WERI-Rb-1 (cell line): ENCODE results near the gene SPPL2A.

Experiments
- DNase-seq: peaks from one replicate; pipeline ENCODE4 v3.0.0-alpha.2; 2020
- H3K27ac ChIP-seq: fragments of 250-450 bp; sonication (Bioruptor Pico); 2 replicates; pipeline ENCODE4 v1.5.1; 2020; ENCODE audit warnings: mild to moderate bottlenecking, moderate library complexity
- H3K27me3 ChIP-seq: fragments of 250-450 bp; sonication (Bioruptor Pico); 2 replicates; pipeline ENCODE4 v1.5.1; 2021; ENCODE audit warnings: mild to moderate bottlenecking, low read depth, moderate library complexity; ENCODE audit not compliant: insufficient read depth, severe bottlenecking
- H3K36me3 ChIP-seq: fragments of 250-450 bp; sonication (Bioruptor Pico); 2 replicates; pipeline ENCODE4 v1.5.1; 2020; ENCODE audit warnings: mild to moderate bottlenecking, moderate library complexity
- H3K4me3 ChIP-seq: 2 replicates; pipeline ENCODE4 v1.5.1; 2011; ENCODE audit warnings: low read depth, mild to moderate bottlenecking, control low read depth, low read length
- H3K9me3 ChIP-seq: fragments of 250-450 bp; sonication (Bioruptor Pico); 2 replicates; pipeline ENCODE4 v1.5.1; 2021; ENCODE audit warnings: mild to moderate bottlenecking, moderate library complexity; ENCODE audit not compliant: severe bottlenecking
- TF ChIP-seq, protein P1 (sequence below): IDR thresholded peaks from 2 replicates; pipeline ENCODE4 v1.5.1; 2011; ENCODE audit warnings: low read depth, mild to moderate bottlenecking, control low read depth, inconsistent platforms, low read length

The SPPL2A gene

DNA sequence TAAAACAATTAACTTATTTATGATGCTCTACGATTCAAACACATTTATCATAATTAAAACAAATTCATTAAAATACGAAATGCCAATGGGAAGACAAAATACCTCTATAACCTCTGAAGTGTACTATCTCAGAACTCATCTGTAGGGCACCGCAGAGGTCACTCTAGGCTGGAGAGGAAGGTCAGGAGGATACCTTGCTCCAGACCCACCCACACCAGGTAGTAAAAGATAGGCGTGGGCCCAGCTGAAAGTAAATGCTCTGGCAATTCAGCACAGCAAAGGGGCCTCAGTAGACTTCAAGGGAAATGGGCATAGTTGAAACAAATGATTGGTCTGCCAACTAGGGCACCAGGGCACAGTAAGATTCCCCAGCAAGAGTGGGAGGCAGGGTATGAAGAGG lies 26.0 kb upstream of the SPPL2A start:
- Histone ChIP-seq H3K9me3 (no peaks in the 10 kb centered on the region), H3K27ac (no peak overlapping the region), H3K27me3 (no peaks in the 10 kb centered on the region), H3K36me3 (no peaks in the 10 kb centered on the region), H3K4me3 (no peak overlapping the region)
- TF ChIP-seq, protein P1, sequence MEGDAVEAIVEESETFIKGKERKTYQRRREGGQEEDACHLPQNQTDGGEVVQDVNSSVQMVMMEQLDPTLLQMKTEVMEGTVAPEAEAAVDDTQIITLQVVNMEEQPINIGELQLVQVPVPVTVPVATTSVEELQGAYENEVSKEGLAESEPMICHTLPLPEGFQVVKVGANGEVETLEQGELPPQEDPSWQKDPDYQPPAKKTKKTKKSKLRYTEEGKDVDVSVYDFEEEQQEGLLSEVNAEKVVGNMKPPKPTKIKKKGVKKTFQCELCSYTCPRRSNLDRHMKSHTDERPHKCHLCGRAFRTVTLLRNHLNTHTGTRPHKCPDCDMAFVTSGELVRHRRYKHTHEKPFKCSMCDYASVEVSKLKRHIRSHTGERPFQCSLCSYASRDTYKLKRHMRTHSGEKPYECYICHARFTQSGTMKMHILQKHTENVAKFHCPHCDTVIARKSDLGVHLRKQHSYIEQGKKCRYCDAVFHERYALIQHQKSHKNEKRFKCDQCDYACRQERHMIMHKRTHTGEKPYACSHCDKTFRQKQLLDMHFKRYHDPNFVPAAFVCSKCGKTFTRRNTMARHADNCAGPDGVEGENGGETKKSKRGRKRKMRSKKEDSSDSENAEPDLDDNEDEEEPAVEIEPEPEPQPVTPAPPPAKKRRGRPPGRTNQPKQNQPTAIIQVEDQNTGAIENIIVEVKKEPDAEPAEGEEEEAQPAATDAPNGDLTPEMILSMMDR: no peak
- DNase-seq: no peak

DNA sequence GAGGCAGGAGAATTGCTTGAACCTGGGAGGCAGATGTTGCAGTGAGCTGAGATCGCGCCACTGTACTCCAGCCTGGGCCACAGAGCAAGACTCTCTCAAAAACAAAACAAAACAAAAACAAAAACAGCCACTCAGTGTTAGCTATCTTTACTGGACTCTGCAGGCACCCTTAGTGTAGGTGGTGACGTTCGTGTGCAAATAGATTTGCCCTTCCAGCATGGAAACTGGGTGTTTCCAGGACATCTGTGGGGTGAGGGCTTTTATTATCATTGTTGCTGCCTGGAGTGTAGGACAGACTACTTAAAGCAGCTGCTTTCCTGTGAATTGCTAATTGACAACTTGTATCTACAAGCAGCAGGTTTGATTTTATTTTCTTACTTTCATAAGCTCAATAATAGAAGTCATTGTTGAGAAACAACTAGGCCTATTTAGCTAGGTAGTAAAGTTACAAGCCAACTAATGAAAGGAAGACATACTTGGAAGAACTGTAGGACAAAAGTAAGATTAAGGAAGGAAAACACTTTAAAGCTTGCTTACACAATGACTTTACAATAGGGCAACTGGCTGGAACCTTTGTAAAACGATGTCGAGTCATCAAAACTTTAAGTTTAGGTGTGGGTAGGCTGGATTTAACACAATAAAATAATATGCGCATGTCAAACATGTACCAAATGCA lies 25.4 kb upstream of the SPPL2A start:
- Histone ChIP-seq H3K27me3 (no peaks in the 10 kb centered on the region), H3K36me3 (no peaks in the 10 kb centered on the region), H3K4me3 (no peak overlapping the region), H3K27ac (no peak overlapping the region), H3K9me3 (no peaks in the 10 kb centered on the region)
- TF ChIP-seq, protein P1: no peak
- no peak for DNase-seq

DNA sequence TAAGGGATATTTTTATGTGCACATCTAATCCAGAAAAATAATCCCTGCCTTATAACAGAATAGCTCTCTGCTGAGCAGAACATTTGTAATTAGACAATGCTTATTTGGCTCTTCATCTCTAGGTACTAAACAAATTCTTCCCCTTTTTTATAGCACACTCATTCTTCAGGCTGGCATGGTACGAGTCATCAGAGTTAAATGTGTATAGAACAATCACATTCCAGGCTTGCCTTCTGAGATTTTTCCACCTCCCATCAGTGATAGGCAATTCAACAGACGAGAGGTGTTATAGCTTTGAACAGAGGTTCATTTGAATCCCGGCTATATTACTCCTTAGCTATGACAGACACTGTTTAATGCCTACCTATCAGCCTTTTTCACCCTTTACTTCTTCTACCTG lies 21.4 kb upstream of the SPPL2A start:
- Histone ChIP-seq H3K27me3 (no peaks in the 10 kb centered on the region), H3K27ac (no peak overlapping the region), H3K36me3 (no peaks in the 10 kb centered on the region), H3K4me3 (no peak overlapping the region), H3K9me3 (no peaks in the 10 kb centered on the region)
- DNase-seq: no peak
- TF ChIP-seq, protein P1: no peak

DNA sequence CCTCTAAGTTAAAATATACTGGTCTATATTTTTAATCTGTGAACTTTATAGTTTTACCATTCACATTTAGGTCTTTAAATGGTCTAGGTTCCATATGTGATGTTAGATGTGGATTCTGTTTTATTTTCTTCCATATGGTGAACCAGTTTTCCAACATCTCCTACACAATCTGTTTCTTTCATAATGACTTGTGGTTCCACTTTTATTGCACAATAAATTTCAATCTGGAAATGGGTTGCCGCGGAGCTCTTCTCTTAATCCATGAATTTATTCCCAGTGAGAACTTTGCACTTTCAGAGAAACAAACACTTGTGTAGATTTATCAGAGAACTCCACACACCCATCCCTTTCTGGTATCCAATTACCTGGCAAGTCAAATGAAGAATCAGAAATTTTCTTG lies 20.9 kb upstream of the SPPL2A start:
- TF ChIP-seq, protein P1: no peak
- no peak for DNase-seq
- Histone ChIP-seq H3K4me3 (no peak overlapping the region), H3K27me3 (no peaks in the 10 kb centered on the region), H3K9me3 (no peaks in the 10 kb centered on the region), H3K27ac (no peak overlapping the region), H3K36me3 (no peaks in the 10 kb centered on the region)

DNA sequence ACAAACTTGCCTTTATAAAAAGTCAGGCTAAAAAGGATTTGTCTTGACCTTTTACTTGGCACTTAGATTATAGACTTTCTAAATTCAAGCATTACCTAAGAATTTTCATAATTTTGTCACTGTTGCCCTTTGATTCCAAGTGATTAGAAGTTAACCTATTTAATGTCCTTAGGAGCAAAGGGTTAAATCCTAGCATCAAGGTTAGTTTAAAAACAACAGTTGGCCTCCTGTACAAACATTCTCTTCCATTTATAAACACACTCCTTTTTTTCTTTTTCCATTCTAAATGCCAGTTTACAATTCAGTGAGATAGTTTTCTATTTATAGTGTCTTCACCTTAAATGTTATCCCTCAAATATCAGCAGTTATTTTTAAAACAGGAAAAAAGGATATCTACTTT lies 18.4 kb upstream of the SPPL2A start:
- no peak overlapping the region for H3K4me3 ChIP-seq
- no peaks in the 10 kb centered on the region for H3K9me3 ChIP-seq
- TF ChIP-seq, protein P1: no peak
- no peaks in the 10 kb centered on the region for H3K27me3 ChIP-seq
- no peaks in the 10 kb centered on the region for H3K36me3 ChIP-seq
- no peak overlapping the region for H3K27ac ChIP-seq
- DNase-seq: no peak

DNA sequence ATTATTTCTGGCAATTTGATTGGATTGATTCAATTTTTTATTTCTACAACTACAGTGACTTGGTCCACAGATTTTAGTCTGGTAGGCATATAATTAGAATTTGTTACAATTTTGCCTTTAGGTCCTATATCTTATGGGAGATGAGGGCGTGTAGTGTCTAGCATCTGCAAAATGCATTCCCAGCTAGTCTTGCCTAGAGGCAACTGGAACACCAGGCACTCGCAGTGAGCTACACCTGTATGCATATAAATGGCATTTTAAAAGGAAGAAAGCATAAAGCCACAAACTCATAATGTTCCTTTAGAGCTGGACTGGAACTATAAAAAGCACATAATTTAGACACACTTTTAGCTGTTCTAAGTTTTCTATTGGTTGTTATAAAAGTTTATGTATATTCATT lies 17.9 kb upstream of the SPPL2A start:
- no peaks in the 10 kb centered on the region for H3K9me3 ChIP-seq
- no peak for DNase-seq
- TF ChIP-seq, protein P1: no peak
- H3K36me3 ChIP-seq: no peaks in the 10 kb centered on the region
- H3K4me3 ChIP-seq: no peak overlapping the region
- no peak overlapping the region for H3K27ac ChIP-seq
- no peaks in the 10 kb centered on the region for H3K27me3 ChIP-seq
